ENCODE measurements around the gene TSPAN5. TPM values are rescaled to one million over a fixed set of nuclear protein-coding genes. Genes with fewer than 3 reads are reported as not detected.
A peak's percentile ranks its signal among the peaks of the same experiment; 100 is the strongest.

TSPAN5 gene
- total RNA-seq, 1 donor from 2014 or later, result 61.4 TPM

DNA sequence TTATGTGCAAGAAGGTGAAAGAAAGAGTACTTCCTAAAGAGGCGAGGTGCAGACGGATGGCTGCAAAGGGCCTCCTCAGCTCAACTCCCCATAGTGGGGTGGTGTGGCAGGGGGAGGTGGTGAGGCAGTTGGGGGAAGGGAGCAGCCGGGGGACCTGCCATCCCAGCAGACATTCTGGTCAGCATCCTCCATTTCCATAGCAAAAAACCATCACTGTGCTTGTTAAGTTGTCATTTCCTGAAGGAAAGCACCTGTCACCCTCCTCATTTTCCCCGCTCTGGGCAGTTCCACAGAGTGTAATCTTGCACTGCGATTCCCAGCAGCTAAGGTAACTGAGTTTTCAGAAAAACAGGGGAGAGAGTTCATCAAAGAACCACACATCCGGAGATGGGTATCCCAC lies 51.5 kb downstream of the TSPAN5 start:
- H3K27me3 Mint-ChIP-seq (ENCODE audit: low read depth, unreplicated experiment), result no peaks in the 10 kb centered on the region
- no peaks in the 10 kb centered on the region for H3K9me3 Mint-ChIP-seq (ENCODE audit: unreplicated experiment)
- TF ChIP-seq, protein P1, sequence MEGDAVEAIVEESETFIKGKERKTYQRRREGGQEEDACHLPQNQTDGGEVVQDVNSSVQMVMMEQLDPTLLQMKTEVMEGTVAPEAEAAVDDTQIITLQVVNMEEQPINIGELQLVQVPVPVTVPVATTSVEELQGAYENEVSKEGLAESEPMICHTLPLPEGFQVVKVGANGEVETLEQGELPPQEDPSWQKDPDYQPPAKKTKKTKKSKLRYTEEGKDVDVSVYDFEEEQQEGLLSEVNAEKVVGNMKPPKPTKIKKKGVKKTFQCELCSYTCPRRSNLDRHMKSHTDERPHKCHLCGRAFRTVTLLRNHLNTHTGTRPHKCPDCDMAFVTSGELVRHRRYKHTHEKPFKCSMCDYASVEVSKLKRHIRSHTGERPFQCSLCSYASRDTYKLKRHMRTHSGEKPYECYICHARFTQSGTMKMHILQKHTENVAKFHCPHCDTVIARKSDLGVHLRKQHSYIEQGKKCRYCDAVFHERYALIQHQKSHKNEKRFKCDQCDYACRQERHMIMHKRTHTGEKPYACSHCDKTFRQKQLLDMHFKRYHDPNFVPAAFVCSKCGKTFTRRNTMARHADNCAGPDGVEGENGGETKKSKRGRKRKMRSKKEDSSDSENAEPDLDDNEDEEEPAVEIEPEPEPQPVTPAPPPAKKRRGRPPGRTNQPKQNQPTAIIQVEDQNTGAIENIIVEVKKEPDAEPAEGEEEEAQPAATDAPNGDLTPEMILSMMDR (IDR thresholded peaks at IDR 0.05; ENCODE audit: insufficient read depth, low read depth, low read length), result no peak
- no peak for TF ChIP-seq EZH2 (IDR thresholded peaks at IDR 0.05; ENCODE audit: insufficient read depth, low read length)
- Histone ChIP-seq H3K9me3 (ENCODE audit: insufficient read depth, low read depth, low read length) (no peaks in the 10 kb centered on the region), H3K27ac (ENCODE audit: low read depth, low read length) (no peak overlapping the region), H3K36me3 (ENCODE audit: insufficient read depth, low read length) (no peaks in the 10 kb centered on the region), H3K4me2 (ENCODE audit: low read length) (no peak overlapping the region), H3K79me2 (ENCODE audit: insufficient read depth, low read length) (peaks cover 98% of the 10 kb centered on the region), H3K4me3 (ENCODE audit: insufficient read depth, low read depth, low read length) (no peak overlapping the region), H3K27me3 (ENCODE audit: insufficient read depth, low read length) (no peaks in the 10 kb centered on the region), H3K4me1 (ENCODE audit: insufficient read depth, low read length) (peaks cover 55% of the 10 kb centered on the region), H2AFZ (ENCODE audit: low read depth, low read length) (no peak overlapping the region), H3K9ac (ENCODE audit: low read length) (no peak overlapping the region), H4K20me1 (ENCODE audit: insufficient read depth, low read length) (peaks cover 57% of the 10 kb centered on the region)
- DNase-seq (ENCODE audit: low read depth), result no peak
- H3K36me3 Mint-ChIP-seq (ENCODE audit: low read depth, unreplicated experiment), result peaks cover 4% of the 10 kb centered on the region
- H3K27ac Mint-ChIP-seq (ENCODE audit: unreplicated experiment), result no peak overlapping the region
- no peak overlapping the region for H3K4me3 Mint-ChIP-seq (ENCODE audit: unreplicated experiment)
- no peak for FAIRE-seq
- peaks cover 66% of the 10 kb centered on the region for H3K4me1 Mint-ChIP-seq (ENCODE audit: low read depth, unreplicated experiment)

DNA sequence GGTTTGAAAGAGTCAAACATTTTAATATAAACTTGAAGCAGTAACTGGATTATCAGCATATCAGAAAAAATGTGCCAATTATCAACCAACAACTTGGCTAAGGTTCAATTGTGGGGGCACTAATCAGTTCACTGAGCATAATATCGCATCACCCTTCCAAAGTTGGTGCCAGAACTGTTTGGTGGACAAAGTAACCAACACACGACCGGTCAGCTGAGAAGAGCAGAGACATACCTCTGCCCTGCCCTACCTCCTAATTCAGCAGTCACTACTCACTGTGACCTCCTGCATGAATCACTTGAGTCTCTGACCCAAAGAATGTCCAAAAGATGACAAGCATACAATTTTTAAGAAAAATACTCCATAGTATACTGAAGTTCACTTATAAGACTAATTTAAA lies 53.2 kb downstream of the TSPAN5 start:
- DNase-seq (ENCODE audit: low read depth) (peak; percentile 63), FAIRE-seq (no peak)
- H3K36me3 ChIP-seq (ENCODE audit: insufficient read depth, low read length), result no peaks in the 10 kb centered on the region
- H3K27ac Mint-ChIP-seq (ENCODE audit: unreplicated experiment), result no peak overlapping the region
- no peaks in the 10 kb centered on the region for H3K27me3 ChIP-seq (ENCODE audit: insufficient read depth, low read length)
- no peak for TF ChIP-seq EZH2 (IDR thresholded peaks at IDR 0.05; ENCODE audit: insufficient read depth, low read length)
- TF ChIP-seq, protein P1 (IDR thresholded peaks at IDR 0.05; ENCODE audit: insufficient read depth, low read depth, low read length), result no peak
- no peak overlapping the region for H3K9ac ChIP-seq (ENCODE audit: low read length)
- peaks cover 6% of the 10 kb centered on the region for H3K36me3 Mint-ChIP-seq (ENCODE audit: low read depth, unreplicated experiment)
- H3K4me1 ChIP-seq (ENCODE audit: insufficient read depth, low read length), result peaks cover 49% of the 10 kb centered on the region
- H3K4me1 Mint-ChIP-seq (ENCODE audit: low read depth, unreplicated experiment), result peaks cover 64% of the 10 kb centered on the region
- H2AFZ ChIP-seq (ENCODE audit: low read depth, low read length), result no peak overlapping the region
- H3K4me3 Mint-ChIP-seq (ENCODE audit: unreplicated experiment), result no peak overlapping the region
- H3K27ac ChIP-seq (ENCODE audit: low read depth, low read length), result peak overlapping the region; percentile 90
- no peak overlapping the region for H3K4me3 ChIP-seq (ENCODE audit: insufficient read depth, low read depth, low read length)
- peaks cover 98% of the 10 kb centered on the region for H3K79me2 ChIP-seq (ENCODE audit: insufficient read depth, low read length)
- peak overlapping the region; percentile 38 for H3K4me2 ChIP-seq (ENCODE audit: low read length)
- H4K20me1 ChIP-seq (ENCODE audit: insufficient read depth, low read length), result peaks cover 40% of the 10 kb centered on the region
- H3K9me3 ChIP-seq (ENCODE audit: insufficient read depth, low read depth, low read length), result no peaks in the 10 kb centered on the region
- no peaks in the 10 kb centered on the region for H3K27me3 Mint-ChIP-seq (ENCODE audit: low read depth, unreplicated experiment)
- peaks cover 3% of the 10 kb centered on the region for H3K9me3 Mint-ChIP-seq (ENCODE audit: unreplicated experiment)

DNA sequence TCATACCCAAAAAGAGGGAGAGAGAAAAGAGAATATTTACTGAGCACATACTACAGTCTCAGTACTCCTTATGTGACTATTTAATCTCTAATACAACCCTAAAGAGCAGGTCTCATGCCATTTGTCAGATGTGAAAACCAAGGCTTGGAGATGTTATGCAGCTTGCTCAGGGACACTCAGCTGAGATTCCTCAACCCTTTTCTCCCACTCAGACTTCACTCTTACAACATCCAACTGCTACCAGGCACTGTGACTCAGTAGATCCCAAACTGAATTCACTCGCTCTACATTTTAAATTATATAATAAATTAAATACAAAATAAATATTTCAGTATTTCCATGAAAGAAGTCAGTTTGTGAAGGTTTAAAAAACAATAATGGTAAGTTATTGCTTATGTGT lies 53.7 kb downstream of the TSPAN5 start:
- FAIRE-seq (no peak), DNase-seq (ENCODE audit: low read depth) (peak; percentile 55)
- H2AFZ ChIP-seq (ENCODE audit: low read depth, low read length), result no peak overlapping the region
- H3K4me1 ChIP-seq (ENCODE audit: insufficient read depth, low read length), result peaks cover 44% of the 10 kb centered on the region
- H3K4me3 ChIP-seq (ENCODE audit: insufficient read depth, low read depth, low read length), result no peak overlapping the region
- peaks cover 2% of the 10 kb centered on the region for H3K36me3 ChIP-seq (ENCODE audit: insufficient read depth, low read length)
- peak overlapping the region; percentile 76 for H3K4me2 ChIP-seq (ENCODE audit: low read length)
- H3K27me3 Mint-ChIP-seq (ENCODE audit: low read depth, unreplicated experiment), result no peaks in the 10 kb centered on the region
- TF ChIP-seq, protein P1 (IDR thresholded peaks at IDR 0.05; ENCODE audit: insufficient read depth, low read depth, low read length), result no peak
- no peak for TF ChIP-seq EZH2 (IDR thresholded peaks at IDR 0.05; ENCODE audit: insufficient read depth, low read length)
- H3K9me3 Mint-ChIP-seq (ENCODE audit: unreplicated experiment), result peaks cover 6% of the 10 kb centered on the region
- H3K4me1 Mint-ChIP-seq (ENCODE audit: low read depth, unreplicated experiment), result peaks cover 59% of the 10 kb centered on the region
- H3K36me3 Mint-ChIP-seq (ENCODE audit: low read depth, unreplicated experiment), result peaks cover 9% of the 10 kb centered on the region
- H3K9me3 ChIP-seq (ENCODE audit: insufficient read depth, low read depth, low read length), result no peaks in the 10 kb centered on the region
- H3K79me2 ChIP-seq (ENCODE audit: insufficient read depth, low read length), result peaks cover 98% of the 10 kb centered on the region
- H3K27me3 ChIP-seq (ENCODE audit: insufficient read depth, low read length), result no peaks in the 10 kb centered on the region
- H3K27ac Mint-ChIP-seq (ENCODE audit: unreplicated experiment), result no peak overlapping the region
- H3K4me3 Mint-ChIP-seq (ENCODE audit: unreplicated experiment), result no peak overlapping the region
- peak overlapping the region; percentile 76 for H3K9ac ChIP-seq (ENCODE audit: low read length)
- peaks cover 37% of the 10 kb centered on the region for H4K20me1 ChIP-seq (ENCODE audit: insufficient read depth, low read length)
- H3K27ac ChIP-seq (ENCODE audit: low read depth, low read length), result peak overlapping the region; percentile 90
